HG03460 (cell line): Measurements from ENCODE around the gene THSD7B.
"Not testable (repeated sequence)": the region's sequence is repeated elsewhere in the genome, so short reads cannot be mapped to it uniquely, and the experiment has no call there.

ENCODE experiments used
- ATAC-seq: cut with Tn5 transposase; IDR thresholded peaks from one replicate; pipeline ENCODE4 v1.9.1; 2021; ENCODE audit not compliant: unreplicated experiment

The THSD7B gene

GRCh38 chr2:137232076-137232475 lies 466.7 kb downstream of the THSD7B start:
- no peak for ATAC-seq

DNA sequence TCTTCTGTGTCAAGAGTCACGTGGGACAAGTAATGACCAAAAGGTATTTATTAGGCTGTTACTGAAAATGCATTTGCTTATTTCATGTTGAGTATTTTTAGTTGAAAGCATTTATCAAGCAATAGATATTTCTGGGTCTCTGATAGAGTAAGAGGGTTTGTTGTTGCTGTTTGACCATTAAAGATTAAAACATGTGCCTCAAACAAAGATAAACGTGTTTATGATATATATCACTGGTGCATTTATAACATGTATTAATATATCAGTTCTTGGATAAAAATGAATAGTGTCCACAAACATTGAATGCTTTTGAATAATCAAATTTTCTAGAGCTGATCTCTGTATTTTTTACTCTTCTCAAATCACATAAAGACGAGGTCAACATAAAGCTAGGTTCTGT lies 467.7 kb downstream of the THSD7B start:
- no peak for ATAC-seq

- no peak for ATAC-seq
Observed at GRCh38 chr2:137237055-137237454, 471.7 kb downstream of the THSD7B start.

DNA sequence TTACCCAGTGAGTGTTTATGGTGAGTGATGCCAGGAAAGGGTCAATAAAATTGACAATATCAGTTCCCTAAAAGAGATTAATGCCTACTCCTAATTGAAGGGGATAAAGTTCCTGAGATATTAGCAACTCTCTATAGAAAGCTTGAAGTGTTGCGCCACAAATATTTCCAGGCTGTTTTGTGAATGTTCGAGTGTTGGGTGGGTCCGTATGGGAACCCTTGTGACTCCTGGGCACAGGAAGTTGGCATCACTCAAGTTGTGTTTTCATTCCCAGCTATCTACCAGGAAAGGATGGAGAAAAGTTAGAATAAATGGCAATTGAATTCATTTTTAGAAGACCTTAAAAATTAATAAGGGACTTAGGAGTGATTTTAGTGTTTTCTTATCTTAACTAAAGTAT lies 472.7 kb downstream of the THSD7B start:
- ATAC-seq = no peak

- no peak for ATAC-seq
Observed at GRCh38 chr2:137249463-137250130, 484.3 kb downstream of the THSD7B start.

DNA sequence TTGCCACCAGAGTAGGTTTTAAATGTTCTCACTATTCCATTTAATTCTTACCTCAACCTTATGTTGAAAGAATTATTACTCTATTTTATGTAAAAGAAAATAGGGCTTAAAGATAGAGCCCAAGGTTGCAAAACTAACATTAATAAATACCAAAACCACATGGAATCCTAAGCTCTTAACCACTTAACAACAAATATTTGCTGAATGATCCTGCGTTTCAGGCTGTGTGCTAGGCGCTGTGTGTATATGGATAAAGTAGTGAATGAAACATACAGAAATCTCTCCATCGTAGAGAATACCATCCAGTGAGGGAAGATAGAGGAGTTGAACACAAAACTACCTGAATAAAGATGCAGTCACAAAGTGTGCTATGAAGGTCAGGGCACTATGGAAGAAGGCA lies 485.1 kb downstream of the THSD7B start:
- no peak for ATAC-seq

GRCh38 chr2:137251045-137251444 lies 485.7 kb downstream of the THSD7B start:
- no peak for ATAC-seq

GRCh38 chr2:137252934-137253333 lies 487.6 kb downstream of the THSD7B start:
- no peak for ATAC-seq

DNA sequence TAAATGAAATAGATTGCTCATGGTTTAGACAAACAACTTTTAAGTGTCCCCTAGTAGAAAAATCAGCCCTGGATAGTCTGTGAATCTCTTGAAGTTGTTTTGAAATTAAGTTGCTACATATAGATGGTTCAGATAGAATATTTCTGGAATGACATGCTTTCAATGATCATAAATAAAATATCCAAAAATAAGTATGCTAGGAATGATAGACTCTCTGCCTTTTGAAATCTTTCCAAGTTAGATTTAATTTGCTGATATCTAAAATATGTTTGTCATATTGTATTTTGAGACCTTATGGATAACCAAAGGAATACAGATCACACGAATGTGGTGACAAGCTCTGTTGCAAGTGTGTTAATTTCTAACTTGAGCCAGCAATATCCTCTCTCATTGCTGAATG lies 488.7 kb downstream of the THSD7B start:
- no peak for ATAC-seq

DNA sequence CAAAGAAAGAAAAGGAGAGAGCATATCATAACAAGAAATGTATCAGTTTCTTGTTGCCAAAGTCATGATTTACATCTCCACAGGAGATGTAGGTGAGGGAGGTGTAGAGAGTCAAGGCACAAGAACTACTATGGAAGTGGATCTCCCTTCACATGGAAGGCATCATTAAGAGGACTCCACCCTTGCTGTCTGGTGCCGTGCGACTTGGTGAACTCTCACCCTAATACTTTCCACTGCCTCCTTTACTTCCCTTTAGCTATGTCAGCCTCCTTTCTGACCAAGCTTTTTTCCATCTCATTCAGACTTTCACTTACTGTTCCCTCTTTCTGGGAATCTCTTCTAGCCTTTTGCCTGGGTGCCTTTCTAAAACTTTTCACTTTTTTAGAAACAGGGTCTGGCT lies 490.0 kb downstream of the THSD7B start:
- ATAC-seq = no peak

DNA sequence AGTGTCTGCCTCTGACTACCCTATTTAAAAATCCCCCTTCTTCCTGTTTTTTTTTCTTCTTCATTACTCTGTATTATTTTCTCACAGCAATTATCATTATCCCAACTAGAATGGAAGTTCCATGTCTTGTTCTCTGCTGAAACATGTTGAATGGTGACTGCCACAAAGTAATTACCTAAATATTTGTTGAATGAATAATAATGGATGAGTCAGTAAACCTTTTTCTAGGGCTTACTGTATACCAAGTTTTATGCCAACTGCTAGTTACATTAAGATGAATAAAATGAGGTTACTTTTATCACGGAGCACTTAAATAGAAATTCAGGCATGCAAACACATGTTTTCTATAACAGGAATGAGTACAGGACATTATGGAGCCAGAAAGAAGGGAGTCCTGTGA lies 490.6 kb downstream of the THSD7B start:
- ATAC-seq = no peak

- no peak for ATAC-seq
Observed at GRCh38 chr2:137261881-137262585, 496.7 kb downstream of the THSD7B start.

DNA sequence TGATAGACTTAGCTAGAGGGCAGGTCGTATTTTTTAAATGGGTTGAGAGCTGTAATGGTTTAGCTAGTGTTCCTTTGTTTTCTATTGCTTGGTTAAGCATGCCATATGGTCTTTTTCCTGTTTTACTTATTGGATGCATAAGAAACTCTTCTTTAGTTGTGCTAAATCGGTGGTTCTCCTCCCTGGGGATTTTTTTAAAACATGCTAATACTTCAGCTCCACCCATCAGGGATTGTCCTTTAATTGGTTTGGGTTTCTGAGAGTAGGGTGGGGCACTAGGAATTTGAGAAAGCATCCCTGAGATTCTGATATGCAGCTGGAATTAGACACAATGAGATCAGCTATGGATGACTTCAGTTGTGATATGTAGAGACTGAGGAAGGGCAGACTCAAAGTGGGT lies 497.2 kb downstream of the THSD7B start:
- ATAC-seq = no peak

DNA sequence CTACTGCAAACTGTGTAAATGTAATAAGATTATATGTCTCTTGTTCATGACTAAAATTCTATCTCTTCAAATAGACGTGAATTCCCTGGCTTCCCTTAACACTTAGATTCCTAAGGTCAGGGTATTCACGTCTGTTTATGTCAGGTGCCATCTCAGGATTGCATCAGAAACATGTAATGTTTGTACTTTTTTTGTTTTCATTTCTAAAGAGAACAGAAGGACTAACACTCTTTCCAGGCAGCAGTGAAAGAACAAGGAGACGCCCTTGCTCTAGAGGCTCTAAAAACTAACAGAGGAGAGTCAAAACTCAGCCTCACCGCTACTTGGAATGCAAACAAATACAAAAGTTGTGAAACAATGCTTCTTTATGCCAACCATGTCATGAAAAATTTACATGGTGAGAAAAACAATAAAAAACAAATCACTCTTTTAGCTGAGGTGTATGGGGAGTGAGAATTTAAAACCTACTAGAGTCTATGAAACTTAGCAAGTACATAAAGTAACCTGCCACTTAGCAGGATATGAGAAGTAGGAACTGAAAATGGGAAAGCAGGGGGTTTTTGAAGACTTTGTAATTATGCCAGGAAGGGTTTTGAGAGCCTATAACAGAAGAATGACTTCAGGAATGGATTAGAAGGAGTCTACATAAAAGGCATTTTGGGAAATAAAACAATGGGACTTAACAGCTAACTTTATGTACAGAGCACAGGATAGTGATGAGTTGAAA lies 522.7 kb downstream of the THSD7B start:
- no peak for ATAC-seq

GRCh38 chr2:137291836-137292570 lies 526.7 kb downstream of the THSD7B start:
- ATAC-seq = no peak

- no peak for ATAC-seq
Observed at GRCh38 chr2:137298377-137298776, 533.0 kb downstream of the THSD7B start.

GRCh38 chr2:137300987-137301386 lies 535.6 kb downstream of the THSD7B start:
- no peak for ATAC-seq

DNA sequence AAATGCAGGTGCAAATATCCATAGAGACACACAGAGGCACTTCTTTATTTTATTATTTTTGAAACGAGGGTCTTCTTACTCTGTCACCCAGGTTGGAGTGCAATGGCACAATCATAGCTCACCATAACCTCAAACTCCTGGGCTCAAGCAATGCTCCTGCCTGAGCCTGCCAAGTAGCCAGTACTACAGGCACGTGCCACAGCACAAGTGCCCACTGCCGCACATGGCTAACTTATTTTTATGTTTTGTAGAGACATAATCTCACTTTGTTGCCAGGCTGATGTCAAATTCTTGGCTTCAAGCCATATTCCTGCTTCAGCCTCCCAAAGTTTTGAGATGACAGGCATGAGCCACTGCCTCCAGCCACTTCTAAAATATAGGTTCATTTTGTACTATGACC lies 537.6 kb downstream of the THSD7B start:
- no peak for ATAC-seq

GRCh38 chr2:137316075-137316474 lies 550.7 kb downstream of the THSD7B start:
- no peak for ATAC-seq

DNA sequence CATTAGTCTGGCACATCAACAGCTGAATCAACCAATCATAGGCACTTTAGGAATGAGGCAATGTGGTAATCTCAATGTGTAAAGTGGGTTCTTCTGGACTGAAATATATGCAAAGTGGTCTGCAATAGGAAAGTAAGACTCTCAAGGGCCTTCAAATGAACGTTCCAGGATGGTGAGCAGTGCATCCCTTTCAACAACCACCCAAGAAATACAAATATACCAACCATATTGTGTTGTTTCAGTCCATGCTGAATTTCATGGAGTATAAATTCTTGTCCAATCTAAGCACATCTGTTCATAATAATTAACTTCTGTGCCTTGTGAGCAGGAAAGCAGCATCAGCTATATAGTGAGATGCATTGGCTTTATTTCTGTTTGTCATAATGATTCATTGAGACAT lies 556.2 kb downstream of the THSD7B start:
- no peak for ATAC-seq

- ATAC-seq = not testable (repeated sequence)
Observed at GRCh38 chr2:137331562-137331961, 566.2 kb downstream of the THSD7B start.
